ENCODE data around the gene MEMO1.

DNA sequence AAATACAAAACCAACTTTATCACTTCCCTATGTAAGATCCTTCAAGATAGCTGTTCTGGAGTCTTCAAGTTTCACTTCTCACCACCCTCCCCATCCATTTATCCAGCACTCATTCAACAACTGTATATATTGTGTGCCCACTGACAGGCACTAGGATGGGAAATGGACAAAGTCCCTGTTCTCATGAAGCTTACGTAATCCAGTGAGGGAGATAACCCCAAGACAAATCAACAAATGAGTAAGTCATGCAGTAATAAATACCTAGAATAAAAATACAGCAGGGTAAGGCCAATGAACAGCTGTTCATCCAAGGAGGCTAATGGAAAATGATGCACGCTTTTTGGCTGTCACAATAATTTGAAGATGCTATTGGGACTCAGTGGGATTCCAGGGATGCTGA is 133.8 kb downstream of the MEMO1 start:
- no peak for TF ChIP-seq POLR2A (IDR thresholded peaks at IDR 0.05; ENCODE audit: borderline replicate concordance, extremely low read depth, insufficient read depth, insufficient read length)
- TF ChIP-seq, protein P1, sequence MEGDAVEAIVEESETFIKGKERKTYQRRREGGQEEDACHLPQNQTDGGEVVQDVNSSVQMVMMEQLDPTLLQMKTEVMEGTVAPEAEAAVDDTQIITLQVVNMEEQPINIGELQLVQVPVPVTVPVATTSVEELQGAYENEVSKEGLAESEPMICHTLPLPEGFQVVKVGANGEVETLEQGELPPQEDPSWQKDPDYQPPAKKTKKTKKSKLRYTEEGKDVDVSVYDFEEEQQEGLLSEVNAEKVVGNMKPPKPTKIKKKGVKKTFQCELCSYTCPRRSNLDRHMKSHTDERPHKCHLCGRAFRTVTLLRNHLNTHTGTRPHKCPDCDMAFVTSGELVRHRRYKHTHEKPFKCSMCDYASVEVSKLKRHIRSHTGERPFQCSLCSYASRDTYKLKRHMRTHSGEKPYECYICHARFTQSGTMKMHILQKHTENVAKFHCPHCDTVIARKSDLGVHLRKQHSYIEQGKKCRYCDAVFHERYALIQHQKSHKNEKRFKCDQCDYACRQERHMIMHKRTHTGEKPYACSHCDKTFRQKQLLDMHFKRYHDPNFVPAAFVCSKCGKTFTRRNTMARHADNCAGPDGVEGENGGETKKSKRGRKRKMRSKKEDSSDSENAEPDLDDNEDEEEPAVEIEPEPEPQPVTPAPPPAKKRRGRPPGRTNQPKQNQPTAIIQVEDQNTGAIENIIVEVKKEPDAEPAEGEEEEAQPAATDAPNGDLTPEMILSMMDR (IDR thresholded peaks at IDR 0.05 in 2 of 3, conservative IDR thresholded peaks at IDR 0.05 in 1 of 3; ENCODE audit: borderline replicate concordance in 1 of 3, insufficient read depth in 1 of 3, low read depth in 2 of 3, low read length in 2 of 3) = no peak
- TF ChIP-seq EZH2phosphoT487 (IDR thresholded peaks at IDR 0.05; ENCODE audit: borderline replicate concordance) = no peak
- TF ChIP-seq TCF7L2 (IDR thresholded peaks at IDR 0.05; ENCODE audit: borderline replicate concordance, extremely low read depth, insufficient read depth, insufficient read length) = no peak
- TF ChIP-seq, protein P2, sequence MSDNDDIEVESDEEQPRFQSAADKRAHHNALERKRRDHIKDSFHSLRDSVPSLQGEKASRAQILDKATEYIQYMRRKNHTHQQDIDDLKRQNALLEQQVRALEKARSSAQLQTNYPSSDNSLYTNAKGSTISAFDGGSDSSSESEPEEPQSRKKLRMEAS (IDR thresholded peaks at IDR 0.05) = no peak
- no peak for TF ChIP-seq RAD21 (IDR thresholded peaks at IDR 0.05; ENCODE audit: low read depth)
- TF ChIP-seq SIN3A (IDR thresholded peaks at IDR 0.05; ENCODE audit: low read depth) = no peak
- no peak for TF ChIP-seq ELF1 (IDR thresholded peaks at IDR 0.05; ENCODE audit: borderline replicate concordance, low read depth)
- TF ChIP-seq POLR2AphosphoS5 (IDR thresholded peaks at IDR 0.05; ENCODE audit: low read depth, low read length) = no peak

Measured in HCT116 (cell line).